Measurements from ENCODE around the gene PNPLA6.

PNPLA6 gene

GRCh38 chr19:7597689-7598088 is 62.2 kb downstream of the PNPLA6 start:
- no peak for DNase-seq (ENCODE audit: low read depth)
- no peak overlapping the region for H3K4me3 ChIP-seq (replicated peaks; ENCODE audit: low read depth, low read length)
- no peak for TF ChIP-seq CTCF (IDR thresholded peaks at IDR 0.05; ENCODE audit: low read length, missing control alignments)

GRCh38 chr19:7598180-7598579 is 62.7 kb downstream of the PNPLA6 start:
- TF ChIP-seq CTCF (IDR thresholded peaks at IDR 0.05; ENCODE audit: low read length, missing control alignments), result no peak
- DNase-seq (ENCODE audit: low read depth), result no peak
- H3K4me3 ChIP-seq (replicated peaks; ENCODE audit: low read depth, low read length), result no peak overlapping the region

- H3K4me3 ChIP-seq (replicated peaks; ENCODE audit: low read depth, low read length), result no peak overlapping the region
- TF ChIP-seq CTCF (IDR thresholded peaks at IDR 0.05; ENCODE audit: low read length, missing control alignments), result no peak
- DNase-seq (ENCODE audit: low read depth), result no peak
Measured at GRCh38 chr19:7600721-7601120, 65.2 kb downstream of the PNPLA6 start.

- H3K4me3 ChIP-seq (replicated peaks; ENCODE audit: low read depth, low read length), result no peak overlapping the region
- TF ChIP-seq CTCF (IDR thresholded peaks at IDR 0.05; ENCODE audit: low read length, missing control alignments), result no peak
- peak; percentile 48 for DNase-seq (ENCODE audit: low read depth)
Measured at GRCh38 chr19:7602240-7602934, 66.9 kb downstream of the PNPLA6 start.

GRCh38 chr19:7602935-7603497 is 67.5 kb downstream of the PNPLA6 start:
- peak; percentile 31 for DNase-seq (ENCODE audit: low read depth)
- no peak overlapping the region for H3K4me3 ChIP-seq (replicated peaks; ENCODE audit: low read depth, low read length)
- TF ChIP-seq CTCF (IDR thresholded peaks at IDR 0.05; ENCODE audit: low read length, missing control alignments), result no peak

GRCh38 chr19:7603919-7604318 is 68.4 kb downstream of the PNPLA6 start:
- no peak for TF ChIP-seq CTCF (IDR thresholded peaks at IDR 0.05; ENCODE audit: low read length, missing control alignments)
- H3K4me3 ChIP-seq (replicated peaks; ENCODE audit: low read depth, low read length), result no peak overlapping the region
- DNase-seq (ENCODE audit: low read depth), result no peak
